HepG2 (cell line): ENCODE measurements around the gene ANAPC16. TPM values are rescaled to one million over a fixed set of nuclear protein-coding genes. Genes with fewer than 3 reads are reported as not detected.

ENCODE experiments used
- ATAC-seq: fragments of 200-7000 bp; cut with Tn5 transposase; 3 replicates; pipeline ENCODE4 v1.9.1; 2020; ENCODE audit warnings: mild to moderate bottlenecking, moderate library complexity
- BruUV-seq: library from RNA; stranded (reverse); fragments of 400-500 nt; replicated peaks from 2 replicates; lab custom pipeline; 2021; lab: Mats Ljungman, UMichigan
- CTCF ChIA-PET: fragments of 300-600 bp; formaldehyde crosslinking; extraction: SDS; loops from one replicate; lab custom pipeline; 2021; ENCODE audit warnings: low total read pairs, inconsistent platforms, low intra/inter-chr PET ratio; lab: Yijun Ruan, JAX
- POLR2A ChIA-PET: fragments of 350-600 bp; sonication (Branson Sonifier 250); formaldehyde crosslinking; loops from one replicate; lab custom pipeline; 2020; ENCODE audit warnings: antibody characterized with exemption, inconsistent platforms; lab: Yijun Ruan, JAX
- DNase-seq: peaks from one replicate; pipeline ENCODE4 v3.0.0-alpha.2; 2015; ENCODE audit warnings: low spot score
- FAIRE-seq: peaks from 3 replicates; lab custom pipeline; 2011; peaks lifted over from hg19 to GRCh38; lab: Jason Lieb, UNC
- H2AFZ ChIP-seq: one replicate; pipeline ENCODE4 v1.6.1; 2011; ENCODE audit warnings: low read length, inconsistent platforms
- H3K27ac ChIP-seq: fragments of 300-600 bp; 3 replicates; pipeline ENCODE4 v1.8.0; 2011; ENCODE audit warnings: mixed run types, mild to moderate bottlenecking, mixed read lengths, low read length, inconsistent platforms; ENCODE audit not compliant: insufficient read depth; ENCODE audit errors: extremely low read length
- H3K27me3 ChIP-seq, 2 experiments: fragments of 200-600 bp in 1 of 2; 2 replicates in 1 of 2; 3 replicates in 1 of 2; pipeline versions ENCODE4 v1.6.0 to v1.8.0; 2011; ENCODE audit warnings: low read length in 2 of 2, mild to moderate bottlenecking in 2 of 2, moderate library complexity in 2 of 2, inconsistent platforms in 1 of 2; ENCODE audit not compliant: insufficient read depth in 2 of 2, control insufficient read depth in 1 of 2
- H3K36me3 ChIP-seq, 2 experiments: fragments of 200-600 bp in 1 of 2; replicated peaks in 1 of 2; 2 replicates in 1 of 2; 3 replicates in 1 of 2; pipeline versions ENCODE4 v1.5.1 to v1.8.0; 2011; ENCODE audit warnings: low read length in 2 of 2, inconsistent platforms in 1 of 2; ENCODE audit not compliant: insufficient read depth in 2 of 2, control insufficient read depth in 1 of 2
- H3K4me1 ChIP-seq: 2 replicates; pipeline ENCODE4 v1.5.1; 2012; ENCODE audit warnings: low read length, inconsistent platforms; ENCODE audit not compliant: insufficient read depth
- H3K4me2 ChIP-seq: 2 replicates; pipeline ENCODE4 v1.6.0; 2011; ENCODE audit warnings: low read depth, low read length, inconsistent platforms
- H3K4me3 ChIP-seq, 3 experiments: fragments of 200-600 bp in 1 of 3; sonication (generic), shearing (Covaris generic) in 1 of 3; replicated peaks in 1 of 3; 2 replicates each; pipeline ENCODE4 v1.5.1; 2011 to 2016; ENCODE audit warnings: low read length in 3 of 3, inconsistent platforms in 2 of 3, low read depth in 2 of 3, mild to moderate bottlenecking in 2 of 3, control low read depth in 1 of 3, mixed read lengths in 1 of 3; ENCODE audit not compliant: insufficient read depth in 1 of 3
- H3K79me2 ChIP-seq: one replicate; pipeline ENCODE4 v1.6.1; 2011; ENCODE audit warnings: low read length, inconsistent platforms; ENCODE audit not compliant: insufficient read depth
- H3K9ac ChIP-seq: 2 replicates; pipeline ENCODE4 v1.6.0; 2011; ENCODE audit warnings: mild to moderate bottlenecking, low read depth, low read length, inconsistent platforms; ENCODE audit not compliant: insufficient read depth
- H3K9me3 ChIP-seq: 2 replicates; pipeline ENCODE4 v1.5.1; 2012; ENCODE audit warnings: mild to moderate bottlenecking, low read length
- H4K20me1 ChIP-seq: 2 replicates; pipeline ENCODE4 v1.6.0; 2011; ENCODE audit warnings: inconsistent platforms, mild to moderate bottlenecking, low read length, moderate library complexity; ENCODE audit not compliant: insufficient read depth
- CENPT ChIP-seq: sonication (generic); formaldehyde crosslinking; IDR thresholded peaks from 2 replicates; pipeline ENCODE4 v1.8.0; 2022; ENCODE audit warnings: low read depth, mild to moderate bottlenecking, moderate library complexity, missing genetic modification reagents
- ERF ChIP-seq: IDR thresholded peaks from 2 replicates; pipeline ENCODE4 v1.6.1; 2018; ENCODE audit warnings: missing biosample characterization, missing genetic modification reagents
- FOXK2 ChIP-seq: fragments of 450-650 bp; IDR thresholded peaks from 2 replicates; pipeline ENCODE4 v1.6.1; 2016
- FOXM1 ChIP-seq: sonication (generic); formaldehyde crosslinking; IDR thresholded peaks from 2 replicates; pipeline ENCODE4 v1.5.0; 2020; ENCODE audit warnings: missing genetic modification reagents
- MZF1 ChIP-seq: sonication (generic); formaldehyde crosslinking; IDR thresholded peaks from 2 replicates; pipeline ENCODE4 v1.8.1; 2023; ENCODE audit warnings: mild to moderate bottlenecking, missing genetic modification reagents, borderline replicate concordance
- NRL ChIP-seq: sonication (generic); formaldehyde crosslinking; IDR thresholded peaks from 2 replicates; pipeline ENCODE4 v1.5.0; 2020; ENCODE audit warnings: missing genetic modification reagents, mild to moderate bottlenecking, moderate library complexity, borderline replicate concordance
- ZKSCAN8 ChIP-seq: IDR thresholded peaks from 2 replicates; pipeline ENCODE4 v1.6.1; 2016; ENCODE audit warnings: borderline replicate concordance, missing genetic modification reagents, missing compliant biosample characterization
- ZNF143 ChIP-seq: sonication (generic); formaldehyde crosslinking; IDR thresholded peaks from 2 replicates; pipeline ENCODE4 v1.4.0; 2020; ENCODE audit warnings: missing genetic modification reagents
- ZNF160 ChIP-seq: sonication (generic); formaldehyde crosslinking; IDR thresholded peaks from 2 replicates; pipeline ENCODE4 v1.8.0; 2022; ENCODE audit warnings: mild to moderate bottlenecking, inconsistent platforms, missing genetic modification reagents
- ZNF34 ChIP-seq: sonication (generic); formaldehyde crosslinking; IDR thresholded peaks from 2 replicates; pipeline ENCODE4 v1.4.0; 2020; ENCODE audit warnings: mild to moderate bottlenecking, missing genetic modification reagents, borderline replicate concordance
- WGBS: methylation state at CpG from one replicate; pipeline ENCODE4 v1.1.6; 2017; ENCODE audit warnings: low lambda C conversion rate; 5-methylcytosine and 5-hydroxymethylcytosine counted together
- in situ Hi-C: cut with HindIII; loops from 2 replicates; pipeline ENCODE4 v1.10.0; 2017; ENCODE audit warnings: low pct_unique_long_range_greater_than_20kb; ENCODE audit not compliant: extremely low pct_ligation_motif_present
- intact Hi-C: fragments of 100-400 bp; cut with micrococcal nuclease; formaldehyde crosslinking; loops from one replicate; pipeline ENCODE4 v1.10.0; 2022; ENCODE audit not compliant: unreplicated experiment
- polyA plus RNA-seq, 8 experiments: library from polyadenylated mRNA; depleted of rRNA in 3 of 8; stranded (reverse) in 7 of 8; unstranded in 1 of 8; fragments of >200 nt; fragmentation: Illumina TruSeq in 4 of 8; extraction: Trizol in 4 of 8; gene quantifications; 2 replicates each; pipeline versions ENCODE4 v1.2.1 to v1.2.3, GENCODE V29; 2011 to 2016; ENCODE audit warnings: low read depth in 4 of 8, missing spikeins in 1 of 8, mixed read lengths in 1 of 8; ENCODE audit not compliant: insufficient read depth in 1 of 8
- total RNA-seq, 5 experiments: library from RNA; depleted of rRNA; stranded (reverse); fragments of >200 nt; fragmentation: Illumina TruSeq; extraction: Trizol; gene quantifications; 2 replicates each; pipeline ENCODE4 v1.2.3, GENCODE V29; 2016; ENCODE audit warnings: low read depth in 1 of 5
- TF ChIP-seq, protein P1 (sequence below): IDR thresholded peaks from 2 replicates; pipeline ENCODE4 v1.6.1; 2016; ENCODE audit warnings: low read depth
- TF ChIP-seq, protein P2 (sequence below): sonication (generic); formaldehyde crosslinking; IDR thresholded peaks from 2 replicates; pipeline ENCODE4 v1.4.0; 2020; ENCODE audit warnings: missing genetic modification reagents
- TF ChIP-seq, protein P3 (sequence below): sonication (generic); formaldehyde crosslinking; conservative IDR thresholded peaks from 2 replicates; pipeline ENCODE4 v1.4.0; 2020; ENCODE audit warnings: missing genetic modification reagents

Gene ANAPC16
- total and polyA plus RNA-seq, 2 of the 13 experiments (the other 11 are each of a cell fraction or from before 2014, with no cell fraction given) = 74.8 to 89.4 TPM

- no peak for TF ChIP-seq CENPT
- peak; percentile 52; the same call in 1 of the 2 replicates for TF ChIP-seq ZNF160 (CRISPR knock-in tag)
- TF ChIP-seq, protein P1, sequence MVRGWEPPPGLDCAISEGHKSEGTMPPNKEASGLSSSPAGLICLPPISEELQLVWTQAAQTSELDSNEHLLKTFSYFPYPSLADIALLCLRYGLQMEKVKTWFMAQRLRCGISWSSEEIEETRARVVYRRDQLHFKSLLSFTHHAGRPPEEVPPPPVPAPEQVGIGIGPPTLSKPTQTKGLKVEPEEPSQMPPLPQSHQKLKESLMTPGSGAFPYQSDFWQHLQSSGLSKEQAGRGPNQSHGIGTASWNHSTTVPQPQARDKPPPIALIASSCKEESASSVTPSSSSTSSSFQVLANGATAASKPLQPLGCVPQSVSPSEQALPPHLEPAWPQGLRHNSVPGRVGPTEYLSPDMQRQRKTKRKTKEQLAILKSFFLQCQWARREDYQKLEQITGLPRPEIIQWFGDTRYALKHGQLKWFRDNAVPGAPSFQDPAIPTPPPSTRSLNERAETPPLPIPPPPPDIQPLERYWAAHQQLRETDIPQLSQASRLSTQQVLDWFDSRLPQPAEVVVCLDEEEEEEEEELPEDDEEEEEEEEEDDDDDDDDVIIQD (CRISPR knock-in tag) = peak; percentile 77; the same call in 1 of the 2 replicates
Observed at GRCh38 chr10:72215611-72216549, at the start of gene ANAPC16, which contains the start of gene ASCC1 (continued).

GRCh38 chr10:72167118-72167517 lies 48.7 kb upstream of the ANAPC16 start:
- no TSS peak for BruUV-seq
- H4K20me1 ChIP-seq = no peaks in the 10 kb centered on the region
- no peak overlapping the region for H3K4me2 ChIP-seq
- no peak for DNase-seq
- no peak overlapping the region for H2AFZ ChIP-seq
- no peaks in the 10 kb centered on the region for H3K79me2 ChIP-seq
- H3K27ac ChIP-seq = no peak overlapping the region
- 98% methylated on average over 3 of the region's 3 CpGs for WGBS
- H3K4me3 ChIP-seq = no peak overlapping the region
- ATAC-seq = no peak
- TF ChIP-seq ZNF34 (CRISPR knock-in tag) = no peak
- TF ChIP-seq MZF1 (CRISPR knock-in tag) = no peak
- TF ChIP-seq, protein P2, sequence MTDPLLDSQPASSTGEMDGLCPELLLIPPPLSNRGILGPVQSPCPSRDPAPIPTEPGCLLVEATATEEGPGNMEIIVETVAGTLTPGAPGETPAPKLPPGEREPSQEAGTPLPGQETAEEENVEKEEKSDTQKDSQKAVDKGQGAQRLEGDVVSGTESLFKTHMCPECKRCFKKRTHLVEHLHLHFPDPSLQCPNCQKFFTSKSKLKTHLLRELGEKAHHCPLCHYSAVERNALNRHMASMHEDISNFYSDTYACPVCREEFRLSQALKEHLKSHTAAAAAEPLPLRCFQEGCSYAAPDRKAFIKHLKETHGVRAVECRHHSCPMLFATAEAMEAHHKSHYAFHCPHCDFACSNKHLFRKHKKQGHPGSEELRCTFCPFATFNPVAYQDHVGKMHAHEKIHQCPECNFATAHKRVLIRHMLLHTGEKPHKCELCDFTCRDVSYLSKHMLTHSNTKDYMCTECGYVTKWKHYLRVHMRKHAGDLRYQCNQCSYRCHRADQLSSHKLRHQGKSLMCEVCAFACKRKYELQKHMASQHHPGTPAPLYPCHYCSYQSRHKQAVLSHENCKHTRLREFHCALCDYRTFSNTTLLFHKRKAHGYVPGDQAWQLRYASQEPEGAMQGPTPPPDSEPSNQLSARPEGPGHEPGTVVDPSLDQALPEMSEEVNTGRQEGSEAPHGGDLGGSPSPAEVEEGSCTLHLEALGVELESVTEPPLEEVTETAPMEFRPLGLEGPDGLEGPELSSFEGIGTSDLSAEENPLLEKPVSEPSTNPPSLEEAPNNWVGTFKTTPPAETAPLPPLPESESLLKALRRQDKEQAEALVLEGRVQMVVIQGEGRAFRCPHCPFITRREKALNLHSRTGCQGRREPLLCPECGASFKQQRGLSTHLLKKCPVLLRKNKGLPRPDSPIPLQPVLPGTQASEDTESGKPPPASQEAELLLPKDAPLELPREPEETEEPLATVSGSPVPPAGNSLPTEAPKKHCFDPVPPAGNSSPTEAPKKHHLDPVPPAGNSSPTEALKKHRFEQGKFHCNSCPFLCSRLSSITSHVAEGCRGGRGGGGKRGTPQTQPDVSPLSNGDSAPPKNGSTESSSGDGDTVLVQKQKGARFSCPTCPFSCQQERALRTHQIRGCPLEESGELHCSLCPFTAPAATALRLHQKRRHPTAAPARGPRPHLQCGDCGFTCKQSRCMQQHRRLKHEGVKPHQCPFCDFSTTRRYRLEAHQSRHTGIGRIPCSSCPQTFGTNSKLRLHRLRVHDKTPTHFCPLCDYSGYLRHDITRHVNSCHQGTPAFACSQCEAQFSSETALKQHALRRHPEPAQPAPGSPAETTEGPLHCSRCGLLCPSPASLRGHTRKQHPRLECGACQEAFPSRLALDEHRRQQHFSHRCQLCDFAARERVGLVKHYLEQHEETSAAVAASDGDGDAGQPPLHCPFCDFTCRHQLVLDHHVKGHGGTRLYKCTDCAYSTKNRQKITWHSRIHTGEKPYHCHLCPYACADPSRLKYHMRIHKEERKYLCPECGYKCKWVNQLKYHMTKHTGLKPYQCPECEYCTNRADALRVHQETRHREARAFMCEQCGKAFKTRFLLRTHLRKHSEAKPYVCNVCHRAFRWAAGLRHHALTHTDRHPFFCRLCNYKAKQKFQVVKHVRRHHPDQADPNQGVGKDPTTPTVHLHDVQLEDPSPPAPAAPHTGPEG = no peak
- TF ChIP-seq FOXM1 (CRISPR knock-in tag) = no peak
- no peak for TF ChIP-seq ERF (CRISPR knock-in tag)
- TF ChIP-seq FOXK2 = no peak
- no peak for TF ChIP-seq NRL (CRISPR knock-in tag)
- TF ChIP-seq ZKSCAN8 = no peak
- TF ChIP-seq, protein P3, sequence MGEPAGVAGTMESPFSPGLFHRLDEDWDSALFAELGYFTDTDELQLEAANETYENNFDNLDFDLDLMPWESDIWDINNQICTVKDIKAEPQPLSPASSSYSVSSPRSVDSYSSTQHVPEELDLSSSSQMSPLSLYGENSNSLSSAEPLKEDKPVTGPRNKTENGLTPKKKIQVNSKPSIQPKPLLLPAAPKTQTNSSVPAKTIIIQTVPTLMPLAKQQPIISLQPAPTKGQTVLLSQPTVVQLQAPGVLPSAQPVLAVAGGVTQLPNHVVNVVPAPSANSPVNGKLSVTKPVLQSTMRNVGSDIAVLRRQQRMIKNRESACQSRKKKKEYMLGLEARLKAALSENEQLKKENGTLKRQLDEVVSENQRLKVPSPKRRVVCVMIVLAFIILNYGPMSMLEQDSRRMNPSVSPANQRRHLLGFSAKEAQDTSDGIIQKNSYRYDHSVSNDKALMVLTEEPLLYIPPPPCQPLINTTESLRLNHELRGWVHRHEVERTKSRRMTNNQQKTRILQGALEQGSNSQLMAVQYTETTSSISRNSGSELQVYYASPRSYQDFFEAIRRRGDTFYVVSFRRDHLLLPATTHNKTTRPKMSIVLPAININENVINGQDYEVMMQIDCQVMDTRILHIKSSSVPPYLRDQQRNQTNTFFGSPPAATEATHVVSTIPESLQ (CRISPR knock-in tag) = no peak
- no peak for TF ChIP-seq ZNF143 (CRISPR knock-in tag)
- TF ChIP-seq, all 625 proteins: peak for 0
- intact Hi-C loops = no loop called here
- H3K4me1 ChIP-seq = peaks cover 25% of the 10 kb centered on the region
- no peak overlapping the region for H3K9ac ChIP-seq
- H3K9me3 ChIP-seq = no peaks in the 10 kb centered on the region
- no peak for FAIRE-seq
- H3K36me3 ChIP-seq = 0 out of 5 replicates have a peak, but pooled peaks cover 0 to 5% of the 10 kb centered on the region in 2 experiments
- POLR2A ChIA-PET = interaction anchor here (1.3 kb wide), 1 partner anchor 106 kb away, joined by 3 read pairs; no protein-coding TSS in a partner anchor
- CTCF ChIA-PET = no interaction called here
- in situ Hi-C loops = no loop called here
- H3K27me3 ChIP-seq = no peaks in the 10 kb centered on the region
